Measurements from ENCODE around the gene BIRC7.

BIRC7 gene

DNA sequence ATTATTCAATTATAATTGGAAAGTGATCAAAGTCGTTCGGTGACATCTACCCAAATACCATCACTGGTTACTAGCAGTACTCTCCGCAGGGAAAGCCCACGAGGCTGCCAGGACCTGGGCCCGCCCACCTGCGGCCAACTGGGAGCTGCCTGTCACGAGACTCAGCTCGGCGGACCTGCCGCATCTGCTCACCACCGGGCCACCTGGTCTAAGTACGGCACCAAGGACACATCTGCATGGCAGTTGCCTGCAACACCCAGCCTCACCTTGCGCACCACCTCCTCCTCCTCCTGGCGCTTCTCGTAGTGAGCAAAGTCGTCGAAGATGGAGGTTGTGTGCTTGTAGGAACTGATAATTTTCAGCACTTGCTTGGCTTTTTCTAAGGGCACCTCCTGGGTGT is 33.7 kb upstream of the BIRC7 start:
- TF ChIP-seq, protein P1, sequence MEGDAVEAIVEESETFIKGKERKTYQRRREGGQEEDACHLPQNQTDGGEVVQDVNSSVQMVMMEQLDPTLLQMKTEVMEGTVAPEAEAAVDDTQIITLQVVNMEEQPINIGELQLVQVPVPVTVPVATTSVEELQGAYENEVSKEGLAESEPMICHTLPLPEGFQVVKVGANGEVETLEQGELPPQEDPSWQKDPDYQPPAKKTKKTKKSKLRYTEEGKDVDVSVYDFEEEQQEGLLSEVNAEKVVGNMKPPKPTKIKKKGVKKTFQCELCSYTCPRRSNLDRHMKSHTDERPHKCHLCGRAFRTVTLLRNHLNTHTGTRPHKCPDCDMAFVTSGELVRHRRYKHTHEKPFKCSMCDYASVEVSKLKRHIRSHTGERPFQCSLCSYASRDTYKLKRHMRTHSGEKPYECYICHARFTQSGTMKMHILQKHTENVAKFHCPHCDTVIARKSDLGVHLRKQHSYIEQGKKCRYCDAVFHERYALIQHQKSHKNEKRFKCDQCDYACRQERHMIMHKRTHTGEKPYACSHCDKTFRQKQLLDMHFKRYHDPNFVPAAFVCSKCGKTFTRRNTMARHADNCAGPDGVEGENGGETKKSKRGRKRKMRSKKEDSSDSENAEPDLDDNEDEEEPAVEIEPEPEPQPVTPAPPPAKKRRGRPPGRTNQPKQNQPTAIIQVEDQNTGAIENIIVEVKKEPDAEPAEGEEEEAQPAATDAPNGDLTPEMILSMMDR (IDR thresholded peaks at IDR 0.05; ENCODE audit: low read depth, low read length, missing control alignments), result no peak
- Histone ChIP-seq H3K4me3 (ENCODE audit: low read depth, low read length) (no peak overlapping the region), H3K36me3 (replicated peaks) (peaks cover 47% of the 10 kb centered on the region), H3K27me3 (replicated peaks) (no peaks in the 10 kb centered on the region), H3K27ac (no peak overlapping the region)
- in situ Hi-C loops (cut with HindIII; ENCODE audit: low pct_ligation_motif_present, low sequenced_read_pairs), result no loop called here
- no peak for DNase-seq

DNA sequence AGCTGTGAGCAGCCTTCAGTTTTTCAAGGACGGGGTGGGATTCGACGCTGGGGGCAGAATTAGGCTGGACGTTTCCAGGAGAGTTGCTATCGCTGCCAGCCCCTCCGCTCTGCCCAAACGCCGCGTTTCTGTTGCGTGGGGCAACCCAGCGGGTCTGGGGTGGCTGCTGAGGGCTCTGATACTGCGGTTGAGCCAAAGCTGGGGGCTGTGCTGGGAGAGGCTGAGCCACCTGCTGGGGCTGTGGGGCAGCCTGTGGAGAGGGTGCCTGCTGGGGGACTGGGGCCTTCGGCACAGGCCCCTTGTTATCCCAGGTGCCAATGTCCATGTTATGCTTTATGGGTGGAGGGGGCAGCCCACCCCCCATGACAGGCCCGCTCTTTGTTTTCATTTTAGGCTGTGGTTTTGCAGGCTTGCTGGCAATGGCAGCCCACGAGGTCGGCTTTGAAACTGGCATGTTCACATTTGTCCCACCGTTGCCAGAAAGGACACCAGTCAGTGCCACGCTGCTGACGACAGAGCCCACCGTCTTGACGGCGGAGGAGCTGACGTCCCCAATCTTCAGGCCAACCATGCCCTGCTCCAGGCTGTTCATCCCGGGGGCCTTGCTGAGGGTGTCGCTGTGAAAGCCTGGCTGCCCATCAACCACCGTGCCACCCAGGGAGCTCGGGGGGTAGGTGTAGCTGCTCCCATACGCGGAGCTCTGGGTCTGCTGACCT is 32.7 kb upstream of the BIRC7 start:
- no peak for DNase-seq
- in situ Hi-C loops (cut with HindIII; ENCODE audit: low pct_ligation_motif_present, low sequenced_read_pairs), result no loop called here
- H3K36me3 ChIP-seq (replicated peaks), result peaks cover 54% of the 10 kb centered on the region
- H3K27ac ChIP-seq, result no peak overlapping the region
- TF ChIP-seq, protein P1 (IDR thresholded peaks at IDR 0.05; ENCODE audit: low read depth, low read length, missing control alignments), result no peak
- H3K4me3 ChIP-seq (ENCODE audit: low read depth, low read length), result no peak overlapping the region
- no peaks in the 10 kb centered on the region for H3K27me3 ChIP-seq (replicated peaks)

DNA sequence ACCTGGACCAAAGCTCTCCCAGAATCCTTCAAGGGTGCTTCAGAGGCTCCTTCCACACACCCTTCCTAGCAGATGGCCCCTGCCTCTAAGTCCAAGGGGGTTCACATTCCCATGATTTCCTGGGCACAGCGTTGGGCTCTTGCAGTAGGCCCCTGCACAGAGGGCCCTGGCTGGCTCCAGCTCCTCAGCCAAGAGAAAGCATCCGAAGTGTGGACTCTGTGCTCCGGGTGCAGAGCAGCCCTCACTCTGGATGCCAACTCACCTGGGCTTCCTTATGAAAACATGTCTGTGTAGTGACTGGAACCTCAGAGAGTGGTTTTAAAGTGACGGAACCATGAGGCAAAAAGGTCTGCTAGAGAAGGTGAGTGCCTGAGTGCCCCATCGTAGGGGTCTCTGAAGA is 31.3 kb upstream of the BIRC7 start:
- H3K36me3 ChIP-seq (replicated peaks), result peaks cover 64% of the 10 kb centered on the region
- TF ChIP-seq, protein P1 (IDR thresholded peaks at IDR 0.05; ENCODE audit: low read depth, low read length, missing control alignments), result no peak
- in situ Hi-C loops (cut with HindIII; ENCODE audit: low pct_ligation_motif_present, low sequenced_read_pairs), result no loop called here
- H3K27me3 ChIP-seq (replicated peaks), result no peaks in the 10 kb centered on the region
- DNase-seq, result no peak
- H3K4me3 ChIP-seq (ENCODE audit: low read depth, low read length), result no peak overlapping the region
- H3K27ac ChIP-seq, result no peak overlapping the region

DNA sequence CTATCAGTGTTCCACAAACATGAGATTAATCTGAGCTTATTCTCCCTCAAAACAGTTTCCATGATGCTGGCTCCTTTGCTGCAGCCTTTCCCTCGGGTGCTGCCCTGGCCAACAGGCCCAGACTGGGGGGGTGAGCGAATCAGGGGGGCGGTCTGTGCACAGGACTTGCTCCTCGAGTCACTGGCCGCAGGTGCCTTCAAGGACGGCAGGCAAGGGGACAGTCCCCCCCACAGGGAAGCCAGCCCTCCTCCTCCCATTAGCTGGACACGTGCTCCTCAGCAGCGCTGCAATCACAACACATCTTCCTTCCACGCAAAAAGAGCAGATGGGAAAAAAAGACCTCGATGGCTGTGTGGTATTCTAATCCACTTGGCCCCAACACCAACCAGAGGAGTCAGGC is 29.8 kb upstream of the BIRC7 start:
- in situ Hi-C loops (cut with HindIII; ENCODE audit: low pct_ligation_motif_present, low sequenced_read_pairs), result no loop called here
- no peaks in the 10 kb centered on the region for H3K27me3 ChIP-seq (replicated peaks)
- no peak overlapping the region for H3K4me3 ChIP-seq (ENCODE audit: low read depth, low read length)
- H3K27ac ChIP-seq, result no peak overlapping the region
- TF ChIP-seq, protein P1 (IDR thresholded peaks at IDR 0.05; ENCODE audit: low read depth, low read length, missing control alignments), result no peak
- H3K36me3 ChIP-seq (replicated peaks), result peaks cover 76% of the 10 kb centered on the region
- DNase-seq, result no peak

DNA sequence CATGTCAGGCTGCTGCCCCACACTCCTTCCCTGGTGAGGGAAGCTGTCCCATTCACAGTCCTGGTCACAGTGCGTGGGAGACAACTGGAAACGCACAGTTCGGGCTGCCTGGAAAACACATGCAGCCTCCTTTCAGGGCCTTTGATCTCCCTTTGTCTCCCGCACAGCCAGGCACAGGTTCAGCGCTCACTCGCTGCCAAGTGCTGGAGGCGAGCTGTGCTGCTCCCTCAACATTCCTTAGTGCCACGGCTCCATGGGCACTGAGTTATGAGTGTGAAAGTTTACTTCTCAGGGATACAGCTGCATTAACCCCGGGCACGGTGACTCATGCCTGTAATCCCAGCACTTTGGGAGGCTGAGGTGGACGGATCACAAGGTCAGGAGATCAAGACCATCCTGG is 28.8 kb upstream of the BIRC7 start:
- H3K27me3 ChIP-seq (replicated peaks), result no peaks in the 10 kb centered on the region
- H3K36me3 ChIP-seq (replicated peaks), result peaks cover 78% of the 10 kb centered on the region
- in situ Hi-C loops (cut with HindIII; ENCODE audit: low pct_ligation_motif_present, low sequenced_read_pairs), result no loop called here
- H3K4me3 ChIP-seq (ENCODE audit: low read depth, low read length), result no peak overlapping the region
- no peak for DNase-seq
- TF ChIP-seq, protein P1 (IDR thresholded peaks at IDR 0.05; ENCODE audit: low read depth, low read length, missing control alignments), result no peak
- H3K27ac ChIP-seq, result no peak overlapping the region
